K562 (cell line): ENCODE data around the gene LRRC8A.

Experiments
- ATF2 ChIP-seq: sonication (generic); formaldehyde crosslinking; IDR thresholded peaks from 2 replicates; pipeline ENCODE4 v1.8.1; 2022; ENCODE audit warnings: missing genetic modification reagents
- DDX20 ChIP-seq: fragments of 450-650 bp; IDR thresholded peaks from 2 replicates; pipeline ENCODE4 v1.6.1; 2016; ENCODE audit warnings: missing genetic modification characterization, low read depth, mild to moderate bottlenecking, missing compliant biosample characterization, moderate library complexity
- EZH2 ChIP-seq: IDR thresholded peaks from 2 replicates; pipeline ENCODE4 v1.6.1; 2012; ENCODE audit warnings: low read depth, mild to moderate bottlenecking, inconsistent platforms, low read length, borderline replicate concordance
- PBX2 ChIP-seq, 2 experiments: IDR thresholded peaks in 1 of 2; conservative IDR thresholded peaks in 1 of 2; 2 replicates each; pipeline ENCODE4 v1.6.1; 2016; ENCODE audit warnings: low read depth in 2 of 2, mild to moderate bottlenecking in 1 of 2, missing compliant biosample characterization in 1 of 2, missing genetic modification characterization in 1 of 2, moderate library complexity in 1 of 2
- POLR2AphosphoS5 ChIP-seq: IDR thresholded peaks from 2 replicates; pipeline ENCODE4 v1.6.1; 2011; ENCODE audit warnings: mild to moderate bottlenecking, low read depth, low read length, moderate library complexity; ENCODE audit not compliant: control insufficient read depth, insufficient read depth
- PRDM10 ChIP-seq: fragments of 450-650 bp; IDR thresholded peaks from 2 replicates; pipeline ENCODE4 v1.6.1; 2018; ENCODE audit not compliant: partially characterized antibody
- SIN3A ChIP-seq, 2 experiments: fragments of 150-350 bp in 1 of 2; IDR thresholded peaks; 2 replicates each; pipeline ENCODE4 v1.6.1; 2011 to 2016; ENCODE audit warnings: borderline replicate concordance in 2 of 2, low read depth in 2 of 2, low read length in 2 of 2, mild to moderate bottlenecking in 2 of 2, moderate library complexity in 2 of 2; ENCODE audit not compliant: control insufficient read depth in 1 of 2
- SMC3 ChIP-seq: conservative IDR thresholded peaks from 2 replicates; pipeline ENCODE4 v1.6.1; 2011; ENCODE audit warnings: low read depth, low read length, improper control_type of control experiment; ENCODE audit not compliant: insufficient read depth
- SNRNP70 ChIP-seq: fragments of 200-400 bp; formaldehyde crosslinking; optimal IDR thresholded peaks from 2 replicates; pipeline ENCODE3; 2017; ENCODE audit warnings: low read depth, low read length
- TF ChIP-seq, protein P1 (sequence below): sonication (generic); formaldehyde crosslinking; IDR thresholded peaks from 2 replicates; pipeline ENCODE4 v1.8.0; 2023; ENCODE audit warnings: mild to moderate bottlenecking, missing genetic modification reagents

DNA sequence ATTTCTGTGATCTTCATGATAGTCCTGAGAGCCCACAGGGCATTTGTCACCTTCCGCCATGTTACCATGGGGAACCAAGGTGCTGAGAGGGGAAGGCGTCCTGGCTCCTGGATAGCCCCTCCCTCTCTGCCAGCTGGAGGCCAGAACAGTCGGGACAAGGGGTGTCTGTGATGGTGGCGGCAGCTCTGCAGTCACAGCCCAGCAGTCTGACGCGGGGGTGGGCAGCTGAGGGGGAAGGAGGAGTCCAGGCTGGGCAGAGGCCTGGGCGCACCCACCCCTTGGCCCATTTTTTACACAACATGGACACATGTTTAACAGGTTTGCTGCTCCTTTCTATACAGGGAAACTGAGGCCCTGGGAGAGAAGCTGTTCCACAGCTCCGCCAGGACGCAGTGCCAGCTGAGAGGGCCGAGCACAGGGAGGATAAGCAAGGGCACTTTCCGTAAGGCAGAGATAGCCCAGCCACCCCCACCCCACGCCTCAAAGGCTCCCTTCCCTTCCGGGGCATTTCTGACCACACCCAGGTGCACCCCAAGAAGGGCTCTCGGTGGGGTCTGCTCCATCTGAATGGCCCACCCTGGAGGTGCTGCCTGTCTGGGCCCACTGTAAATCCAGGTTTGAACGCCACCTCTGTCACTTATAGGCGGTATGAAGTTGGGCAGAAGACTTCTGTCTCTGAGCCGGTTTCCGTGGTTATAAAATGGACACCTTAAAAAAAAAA lies 17.1 kb downstream of the LRRC8A start:
- TF ChIP-seq DDX20 (tag) = no peak
- TF ChIP-seq SNRNP70 = no peak
- TF ChIP-seq, protein P1, sequence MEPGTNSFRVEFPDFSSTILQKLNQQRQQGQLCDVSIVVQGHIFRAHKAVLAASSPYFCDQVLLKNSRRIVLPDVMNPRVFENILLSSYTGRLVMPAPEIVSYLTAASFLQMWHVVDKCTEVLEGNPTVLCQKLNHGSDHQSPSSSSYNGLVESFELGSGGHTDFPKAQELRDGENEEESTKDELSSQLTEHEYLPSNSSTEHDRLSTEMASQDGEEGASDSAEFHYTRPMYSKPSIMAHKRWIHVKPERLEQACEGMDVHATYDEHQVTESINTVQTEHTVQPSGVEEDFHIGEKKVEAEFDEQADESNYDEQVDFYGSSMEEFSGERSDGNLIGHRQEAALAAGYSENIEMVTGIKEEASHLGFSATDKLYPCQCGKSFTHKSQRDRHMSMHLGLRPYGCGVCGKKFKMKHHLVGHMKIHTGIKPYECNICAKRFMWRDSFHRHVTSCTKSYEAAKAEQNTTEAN (CRISPR knock-in tag) = no peak
- TF ChIP-seq PBX2 (CRISPR knock-in tag; IDR thresholded peaks at IDR 0.05; ENCODE audit: low read depth) = no peak
- TF ChIP-seq PBX2 (tag; conservative IDR thresholded peaks at IDR 0.05; ENCODE audit: low read depth) = no peak
- TF ChIP-seq SMC3 = no peak
- TF ChIP-seq EZH2 = no peak
- TF ChIP-seq SIN3A (IDR thresholded peaks at IDR 0.05; ENCODE audit: borderline replicate concordance in 2 of 2, control insufficient read depth in 1 of 2, low read depth in 2 of 2, low read length in 2 of 2) = no peak
- TF ChIP-seq PRDM10 = no peak
- no peak for TF ChIP-seq ATF2 (CRISPR knock-in tag)
- TF ChIP-seq POLR2AphosphoS5 = no peak
